ENCODE measurements around the gene CISD3.
A peak's percentile ranks its signal among the peaks of the same experiment; 100 is the strongest.

Gene CISD3, protein sequence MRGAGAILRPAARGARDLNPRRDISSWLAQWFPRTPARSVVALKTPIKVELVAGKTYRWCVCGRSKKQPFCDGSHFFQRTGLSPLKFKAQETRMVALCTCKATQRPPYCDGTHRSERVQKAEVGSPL

GRCh38 chr17:38729886-38730525 lies at the start of gene CISD3:
TSS of gene CISD3 (plus strand) at chr17:38730341. CDS start at chr17:38730359, 18 bp downstream.
- TF ChIP-seq JUND (IDR thresholded peaks at IDR 0.05; ENCODE audit: low read depth): no peak
- in situ Hi-C loops (cut with HindIII; ENCODE audit: low pct_unique_long_range_greater_than_20kb, low sequenced_read_pairs): no loop called here
- peak; percentile 92 to 93 for DNase-seq (ENCODE audit: low read depth in 1 of 2, low spot score in 1 of 2)

DNA sequence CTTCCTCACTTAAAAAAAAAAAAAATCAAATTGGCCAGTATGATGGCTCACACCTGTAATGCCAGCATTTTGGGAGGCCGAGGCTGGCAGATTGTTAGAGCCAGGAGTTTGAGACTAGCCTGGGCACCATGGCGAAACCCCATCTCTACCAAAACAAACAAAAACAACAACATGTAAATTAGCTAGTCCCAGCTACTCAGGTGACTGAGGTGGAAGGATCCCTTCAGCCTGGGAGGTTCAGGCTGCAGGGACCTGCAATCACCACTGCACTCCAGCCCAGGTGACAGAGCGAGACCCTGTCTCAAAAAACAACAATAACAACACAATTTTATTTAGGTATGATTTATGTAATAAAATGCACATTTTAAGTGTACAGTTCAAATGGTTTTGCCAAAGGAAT lies 49.0 kb upstream of the CISD3 start:
- in situ Hi-C loops (cut with HindIII; ENCODE audit: low pct_unique_long_range_greater_than_20kb, low sequenced_read_pairs): no loop called here
- DNase-seq (ENCODE audit: low read depth in 1 of 2, low spot score in 1 of 2): no peak
- no peak for TF ChIP-seq JUND (IDR thresholded peaks at IDR 0.05; ENCODE audit: low read depth)

GRCh38 chr17:38685491-38685890 lies 44.6 kb upstream of the CISD3 start:
- no peak for DNase-seq (ENCODE audit: low read depth in 1 of 2, low spot score in 1 of 2)
- no peak for TF ChIP-seq JUND (IDR thresholded peaks at IDR 0.05; ENCODE audit: low read depth)
- in situ Hi-C loops (cut with HindIII; ENCODE audit: low pct_unique_long_range_greater_than_20kb, low sequenced_read_pairs): no loop called here

DNA sequence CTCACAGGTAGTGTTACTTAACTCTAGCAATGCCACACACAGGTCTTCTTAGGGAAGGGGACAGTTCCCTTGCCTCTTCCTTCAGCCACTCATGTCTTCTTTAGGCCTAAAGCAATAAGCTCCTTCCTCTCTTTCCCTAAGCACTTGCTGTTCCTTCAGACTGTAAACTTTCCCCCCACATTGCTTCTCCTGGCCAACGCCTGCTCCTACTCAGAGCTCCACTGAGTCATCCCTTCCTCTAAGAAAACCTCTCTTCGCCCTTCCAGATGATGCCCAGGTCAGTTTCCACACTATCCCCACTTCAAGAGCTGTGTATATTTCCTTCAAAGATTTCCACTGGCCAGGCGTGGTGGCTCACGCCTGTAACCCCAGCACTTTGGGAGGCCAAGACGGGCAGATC lies 42.9 kb upstream of the CISD3 start:
- no peak for TF ChIP-seq JUND (IDR thresholded peaks at IDR 0.05; ENCODE audit: low read depth)
- no peak for DNase-seq (ENCODE audit: low read depth in 1 of 2, low spot score in 1 of 2)
- in situ Hi-C loops (cut with HindIII; ENCODE audit: low pct_unique_long_range_greater_than_20kb, low sequenced_read_pairs): no loop called here

- no peak for TF ChIP-seq JUND (IDR thresholded peaks at IDR 0.05; ENCODE audit: low read depth)
- DNase-seq (ENCODE audit: low read depth in 1 of 2, low spot score in 1 of 2): no peak
- in situ Hi-C loops (cut with HindIII; ENCODE audit: low pct_unique_long_range_greater_than_20kb, low sequenced_read_pairs): no loop called here
These were observed 39.8 kb upstream of the CISD3 start for GRCh38 chr17:38690386-38690785.

DNA sequence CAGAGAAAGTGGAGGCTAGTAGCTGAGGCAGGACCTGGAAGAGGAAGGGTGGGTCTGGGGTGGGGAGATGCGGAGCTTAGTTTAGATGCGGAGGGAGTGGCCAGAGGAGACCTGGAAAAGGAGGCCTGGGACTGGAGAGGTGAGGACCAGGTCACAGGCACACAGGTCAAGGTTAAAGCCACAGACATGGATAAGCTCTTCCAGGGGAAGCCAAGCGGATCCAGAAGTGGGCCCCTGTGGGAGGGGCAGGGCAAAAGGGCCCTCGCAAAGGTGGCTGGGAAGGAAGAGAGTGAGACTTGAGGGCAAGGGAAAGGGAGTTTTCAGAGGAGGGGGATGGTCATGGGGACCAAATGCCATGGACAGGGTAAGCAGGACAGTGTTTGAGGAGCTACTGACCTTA lies 39.0 kb upstream of the CISD3 start:
- no peak for DNase-seq (ENCODE audit: low read depth in 1 of 2, low spot score in 1 of 2)

GRCh38 chr17:38693700-38694329 lies 36.3 kb upstream of the CISD3 start:
- DNase-seq (ENCODE audit: low read depth in 1 of 2, low spot score in 1 of 2): peak in 1 of 2 experiments; percentile 56
- TF ChIP-seq JUND (IDR thresholded peaks at IDR 0.05; ENCODE audit: low read depth): no peak
- in situ Hi-C loops (cut with HindIII; ENCODE audit: low pct_unique_long_range_greater_than_20kb, low sequenced_read_pairs): no loop called here

More for the DNA sequence above, 39.0 kb upstream of the CISD3 start:
- in situ Hi-C loops (cut with HindIII; ENCODE audit: low pct_unique_long_range_greater_than_20kb, low sequenced_read_pairs): no loop called here
- no peak for TF ChIP-seq JUND (IDR thresholded peaks at IDR 0.05; ENCODE audit: low read depth)

DNA sequence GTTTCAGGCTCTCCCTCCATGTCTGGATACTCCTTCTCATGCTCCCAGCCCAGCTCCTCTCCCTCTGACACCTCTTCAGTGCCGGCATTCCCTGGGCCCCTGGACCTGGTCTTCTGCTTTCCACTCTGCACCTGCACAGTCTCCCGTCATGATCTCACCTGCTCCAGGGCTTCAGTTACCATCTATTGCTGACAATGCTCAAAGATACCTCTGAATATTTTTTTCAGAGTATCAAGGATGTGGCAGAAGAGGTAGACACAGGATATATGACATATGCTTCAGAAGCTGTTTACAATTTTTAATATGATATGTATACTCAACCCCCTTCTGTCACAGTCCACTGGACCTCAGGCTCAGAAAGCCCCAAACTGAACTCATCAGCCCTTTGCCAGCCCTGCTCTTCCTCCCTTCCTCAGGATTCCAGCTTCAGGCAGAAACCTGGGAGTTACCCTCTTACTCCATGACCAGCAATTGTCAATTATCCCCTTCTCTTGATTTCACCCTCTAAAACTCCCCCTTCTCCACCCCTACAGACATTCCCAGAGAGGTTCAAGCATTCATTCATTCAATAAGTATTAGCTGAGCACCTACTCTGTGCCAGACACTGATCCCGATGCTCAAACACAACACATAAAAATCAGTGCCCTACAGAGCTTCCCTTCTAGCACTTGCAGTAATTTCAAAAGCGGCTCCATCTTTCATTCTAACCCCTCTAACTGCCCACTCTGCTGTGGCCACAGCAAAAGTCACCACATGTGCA lies 32.9 kb upstream of the CISD3 start:
- in situ Hi-C loops (cut with HindIII; ENCODE audit: low pct_unique_long_range_greater_than_20kb, low sequenced_read_pairs): no loop called here
- no peak for TF ChIP-seq JUND (IDR thresholded peaks at IDR 0.05; ENCODE audit: low read depth)
- DNase-seq (ENCODE audit: low read depth in 1 of 2, low spot score in 1 of 2): no peak

GRCh38 chr17:38698760-38699159 lies 31.4 kb upstream of the CISD3 start:
- TF ChIP-seq JUND (IDR thresholded peaks at IDR 0.05; ENCODE audit: low read depth): no peak
- in situ Hi-C loops (cut with HindIII; ENCODE audit: low pct_unique_long_range_greater_than_20kb, low sequenced_read_pairs): no loop called here
- no peak for DNase-seq (ENCODE audit: low read depth in 1 of 2, low spot score in 1 of 2)

- no peak for TF ChIP-seq JUND (IDR thresholded peaks at IDR 0.05; ENCODE audit: low read depth)
- in situ Hi-C loops (cut with HindIII; ENCODE audit: low pct_unique_long_range_greater_than_20kb, low sequenced_read_pairs): no loop called here
- no peak for DNase-seq (ENCODE audit: low read depth in 1 of 2, low spot score in 1 of 2)
These were observed 28.5 kb upstream of the CISD3 start for GRCh38 chr17:38701504-38702165.

GRCh38 chr17:38702166-38702915 lies 27.8 kb upstream of the CISD3 start:
- TF ChIP-seq JUND (IDR thresholded peaks at IDR 0.05; ENCODE audit: low read depth): no peak
- DNase-seq (ENCODE audit: low read depth in 1 of 2, low spot score in 1 of 2): peak; percentile 86 to 96
- in situ Hi-C loops (cut with HindIII; ENCODE audit: low pct_unique_long_range_greater_than_20kb, low sequenced_read_pairs): no loop called here
